ENCODE measurements around the gene TMEM62.
"Not testable (repeated sequence)": the region's sequence is repeated elsewhere in the genome, so short reads cannot be mapped to it uniquely, and the experiment has no call there.

Gene TMEM62

GRCh38 chr15:43210807-43211206 lies 77.4 kb downstream of the TMEM62 start:
- DNase-seq, result no peak

GRCh38 chr15:43211224-43211735 lies 77.9 kb downstream of the TMEM62 start:
- no peak for DNase-seq

- DNase-seq, result no peak
Measured at GRCh38 chr15:43212299-43212698, 78.9 kb downstream of the TMEM62 start.

- no peak for DNase-seq
Measured at GRCh38 chr15:43212951-43213350, 79.6 kb downstream of the TMEM62 start.

- no peak for DNase-seq
Measured at GRCh38 chr15:43213466-43213865, 80.1 kb downstream of the TMEM62 start.

GRCh38 chr15:43214169-43214568 lies 80.8 kb downstream of the TMEM62 start:
- no peak for DNase-seq

GRCh38 chr15:43214592-43215295 lies 81.4 kb downstream of the TMEM62 start:
- no peak for DNase-seq

- DNase-seq, result no peak
Measured at GRCh38 chr15:43215961-43216360, 82.6 kb downstream of the TMEM62 start.

- no peak for DNase-seq
Measured at GRCh38 chr15:43218908-43219706, 85.7 kb downstream of the TMEM62 start.

GRCh38 chr15:43219929-43220928 lies 86.8 kb downstream of the TMEM62 start:
- no peak for DNase-seq

GRCh38 chr15:43220991-43221403 lies 87.6 kb downstream of the TMEM62 start, which contains the start of gene EPB42:
Gene EPB42 (minus strand): TSS chr15:43221018. CDS start chr15:43220825, 193 bp downstream.
- no peak for DNase-seq

- DNase-seq, result no peak
Measured at GRCh38 chr15:43221422-43221821, 88.0 kb downstream of the TMEM62 start.

- DNase-seq, result peak in 2 of 5 donors; percentile 37 to 61
Measured at GRCh38 chr15:43225201-43225949, 92.0 kb downstream of the TMEM62 start.

- not testable (repeated sequence) for DNase-seq
Measured at GRCh38 chr15:43225950-43226255, 92.5 kb downstream of the TMEM62 start.

- no peak for DNase-seq
Measured at GRCh38 chr15:43226436-43227305, 93.3 kb downstream of the TMEM62 start.

- no peak for DNase-seq
Measured at GRCh38 chr15:43229977-43230376, 96.6 kb downstream of the TMEM62 start.

GRCh38 chr15:43230640-43231115 lies 97.3 kb downstream of the TMEM62 start:
- DNase-seq, result no peak

- no peak for DNase-seq
Measured at GRCh38 chr15:43232289-43232874, 99.0 kb downstream of the TMEM62 start.
